Transverse colon (tissue), 4 donors: Measurements from ENCODE around the gene HES3.

ENCODE experiments used
- CTCF ChIP-seq, 5 experiments: fragments of 200-600 bp in 3 of 5; fragments of 450-650 bp in 2 of 5; sonication (generic) in 3 of 5; IDR thresholded peaks; 1 replicate in 2 of 5; 2 replicates in 3 of 5; pipeline ENCODE4 v1.5.1; 2016 to 2017; ENCODE audit warnings: antibody characterized with exemption in 5 of 5, inconsistent platforms in 3 of 5, mild to moderate bottlenecking in 2 of 5, moderate library complexity in 1 of 5
- EP300 ChIP-seq: sonication (generic); formaldehyde crosslinking; IDR thresholded peaks from one replicate; pipeline ENCODE4 v1.6.1; 2017; ENCODE audit warnings: antibody characterized with exemption, low read depth
- POLR2A ChIP-seq: fragments of 450-650 bp; IDR thresholded peaks from one replicate; pipeline ENCODE4 v1.6.1; 2016; ENCODE audit warnings: antibody characterized with exemption, mild to moderate bottlenecking, moderate library complexity
- POLR2AphosphoS5 ChIP-seq, 3 donors: sonication (generic); formaldehyde crosslinking; IDR thresholded peaks; one replicate each; pipeline ENCODE4 v1.6.1; 2016; ENCODE audit warnings: antibody characterized with exemption in 3 of 3

GRCh38 chr1:6200188-6200809 is 43.7 kb upstream of the HES3 start:
- no peak for TF ChIP-seq EP300
- no peak for TF ChIP-seq CTCF (IDR thresholded peaks at IDR 0.05)
- TF ChIP-seq POLR2A: no peak
- no peak for TF ChIP-seq POLR2AphosphoS5 (IDR thresholded peaks at IDR 0.05)
